GM19193 (cell line): ENCODE data around the gene GSTM2.

Experiments
- POLR2A ChIP-seq: IDR thresholded peaks from 4 replicates; pipeline ENCODE4 v1.6.1; 2011; ENCODE audit not compliant: insufficient read depth, insufficient read length; ENCODE audit errors: extremely low read depth

GSTM2 gene

DNA sequence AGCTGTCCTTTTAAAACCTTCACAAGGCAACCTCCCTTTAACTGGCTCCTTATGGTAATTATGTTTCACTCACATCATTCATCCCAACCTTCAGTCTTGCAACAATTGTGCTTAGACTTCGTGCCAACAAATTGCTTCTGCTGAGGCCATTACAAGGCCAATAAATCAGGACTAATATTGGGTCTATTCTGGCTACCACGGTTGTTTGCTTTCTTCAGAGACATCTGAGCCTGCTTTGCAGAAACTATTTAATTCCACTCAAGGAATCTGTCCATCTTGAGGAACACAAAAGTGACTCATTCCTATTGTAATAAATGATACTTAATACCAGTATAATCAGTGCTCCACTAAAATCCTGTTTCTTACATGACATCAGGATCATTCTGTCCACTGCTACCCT is 14.6 kb upstream of the GSTM2 start:
- TF ChIP-seq POLR2A = no peak

DNA sequence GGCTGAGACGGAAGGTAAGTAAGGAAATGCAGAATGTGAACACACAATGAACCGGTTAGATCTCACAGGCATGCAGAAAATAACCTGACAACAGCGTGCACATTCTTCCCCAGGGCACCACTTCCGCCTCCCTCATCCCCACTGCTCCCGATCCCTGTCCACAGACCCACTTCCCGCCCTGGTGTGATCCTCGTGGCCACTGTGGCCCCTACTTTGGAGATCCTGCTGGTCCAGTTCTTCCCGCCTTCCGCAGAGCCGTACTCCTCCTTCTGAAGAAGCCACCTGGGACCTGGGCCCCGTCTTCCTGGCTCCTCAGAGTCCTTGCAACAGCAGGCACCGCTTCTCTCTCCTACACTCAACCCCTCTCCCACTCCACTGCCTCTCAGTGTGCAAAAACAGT is 13.3 kb upstream of the GSTM2 start:
- TF ChIP-seq POLR2A = no peak

DNA sequence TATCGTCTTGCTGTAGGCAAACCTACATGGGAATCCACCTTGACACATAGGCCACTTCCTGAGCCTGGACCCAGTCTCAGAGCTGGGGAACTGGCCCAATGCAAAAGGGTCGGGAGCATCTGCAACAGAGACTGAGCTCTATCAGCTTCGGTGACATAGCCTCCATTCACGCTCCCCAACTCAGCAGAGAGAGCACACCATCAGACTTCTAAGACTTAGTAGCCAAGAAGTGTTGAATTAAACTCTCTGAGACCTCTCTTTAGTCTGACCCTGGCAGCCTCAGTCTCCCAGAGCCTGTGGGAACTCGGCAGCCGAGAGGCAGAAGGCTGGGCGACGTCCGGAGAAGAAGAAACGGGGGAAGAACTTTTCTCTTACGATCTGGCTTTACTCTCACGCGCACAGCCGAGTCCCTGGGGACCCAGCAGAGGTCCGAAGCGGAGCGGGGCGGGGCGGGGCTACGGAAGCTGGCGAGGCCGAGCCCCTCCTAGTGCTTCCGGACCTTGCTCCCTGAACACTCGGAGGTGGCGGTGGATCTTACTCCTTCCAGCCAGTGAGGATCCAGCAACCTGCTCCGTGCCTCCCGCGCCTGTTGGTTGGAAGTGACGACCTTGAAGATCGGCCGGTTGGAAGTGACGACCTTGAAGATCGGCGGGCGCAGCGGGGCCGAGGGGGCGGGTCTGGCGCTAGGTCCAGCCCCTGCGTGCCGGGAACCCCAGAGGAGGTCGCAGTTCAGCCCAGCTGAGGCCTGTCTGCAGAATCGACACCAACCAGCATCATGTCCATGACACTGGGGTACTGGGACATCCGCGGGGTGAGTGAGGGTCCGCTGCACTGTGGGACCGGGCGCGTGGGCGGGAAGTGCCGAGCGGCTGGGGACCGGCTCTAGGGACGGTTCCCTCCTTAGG is 12.0 kb upstream of the GSTM2 start, which contains the start of gene GSTM4:
GSTM4 (plus strand) TSS at position 485 of the 905 bp plus-strand sequence; CDS start at position 776, 291 bp downstream.
- peak; percentile 64 for TF ChIP-seq POLR2A

DNA sequence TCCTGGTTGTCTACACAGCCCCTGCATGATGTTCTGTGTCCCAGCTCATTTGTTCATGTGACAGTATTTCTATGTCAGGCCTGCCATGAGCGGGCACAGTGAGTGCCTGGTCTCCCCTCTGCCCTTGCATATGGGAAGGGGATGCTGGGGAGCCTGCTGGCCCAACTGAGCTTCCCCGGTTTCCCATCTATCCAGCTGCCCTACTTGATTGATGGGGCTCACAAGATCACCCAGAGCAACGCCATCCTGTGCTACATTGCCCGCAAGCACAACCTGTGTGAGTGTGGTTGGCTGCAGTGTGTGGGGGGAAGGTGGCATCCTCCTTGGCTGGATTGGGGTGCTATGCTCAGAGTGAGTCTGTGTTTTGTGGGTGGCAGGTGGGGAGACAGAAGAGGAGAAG is 10.5 kb upstream of the GSTM2 start:
- TF ChIP-seq POLR2A = no peak

DNA sequence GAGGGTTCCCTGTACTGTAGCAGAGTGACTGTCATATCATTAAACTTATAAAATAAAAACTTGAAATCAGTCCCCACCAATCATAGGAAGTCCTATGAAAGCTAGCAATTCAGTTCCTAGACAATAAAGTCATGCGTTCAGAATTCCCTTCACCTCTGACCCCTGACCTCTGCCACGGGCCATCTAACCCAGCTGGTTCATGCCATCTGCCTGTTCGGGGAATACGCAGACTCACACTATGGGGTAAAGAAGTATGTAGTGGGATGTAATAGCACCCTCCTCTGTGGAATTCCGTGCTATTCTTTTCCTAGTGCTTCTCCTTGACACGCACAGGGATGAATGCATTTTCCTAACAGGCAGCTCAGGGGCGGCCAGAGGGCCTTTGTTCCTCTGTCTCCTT is 9.9 kb upstream of the GSTM2 start:
- TF ChIP-seq POLR2A = no peak

DNA sequence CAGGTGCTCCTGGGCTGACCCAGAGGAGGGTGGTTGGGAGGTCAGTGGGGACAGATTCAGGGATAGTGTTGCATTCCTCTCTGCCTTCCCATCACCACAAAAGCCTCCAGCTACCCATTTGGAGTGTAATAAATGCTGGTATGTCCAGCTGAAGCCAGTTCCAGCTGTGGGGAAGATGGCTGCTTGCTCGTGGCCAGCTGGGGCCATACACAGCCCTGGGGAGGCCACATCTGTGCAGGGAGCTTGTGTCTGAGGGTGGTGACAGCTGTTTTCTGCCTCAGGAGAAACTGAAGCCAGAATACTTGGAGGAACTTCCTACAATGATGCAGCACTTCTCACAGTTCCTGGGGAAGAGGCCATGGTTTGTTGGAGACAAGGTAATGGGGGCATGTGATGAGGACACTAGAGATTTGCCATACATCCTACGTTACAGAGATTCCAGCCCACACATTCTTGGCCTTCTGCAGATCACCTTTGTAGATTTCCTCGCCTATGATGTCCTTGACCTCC is 9.3 kb upstream of the GSTM2 start:
- no peak for TF ChIP-seq POLR2A

DNA sequence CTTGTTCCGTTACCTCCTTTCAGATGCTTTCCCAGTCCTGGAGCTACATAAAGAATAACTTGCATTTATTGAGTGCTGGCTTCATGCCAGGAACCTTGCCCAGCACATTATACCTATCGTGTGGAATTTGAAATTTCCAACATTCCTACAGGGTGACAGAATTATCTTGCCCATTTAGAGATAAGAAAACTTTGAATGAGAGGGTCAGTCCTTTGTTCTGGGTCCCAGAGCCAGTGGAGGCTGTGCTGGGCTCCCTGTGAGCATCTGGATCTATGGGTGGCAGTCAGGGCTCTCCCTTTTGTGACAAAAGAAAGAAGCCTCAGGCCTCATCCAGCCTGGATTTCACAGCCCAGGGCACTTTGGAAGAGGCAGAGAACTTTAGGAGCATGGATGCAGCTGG is 8.7 kb upstream of the GSTM2 start:
- no peak for TF ChIP-seq POLR2A

DNA sequence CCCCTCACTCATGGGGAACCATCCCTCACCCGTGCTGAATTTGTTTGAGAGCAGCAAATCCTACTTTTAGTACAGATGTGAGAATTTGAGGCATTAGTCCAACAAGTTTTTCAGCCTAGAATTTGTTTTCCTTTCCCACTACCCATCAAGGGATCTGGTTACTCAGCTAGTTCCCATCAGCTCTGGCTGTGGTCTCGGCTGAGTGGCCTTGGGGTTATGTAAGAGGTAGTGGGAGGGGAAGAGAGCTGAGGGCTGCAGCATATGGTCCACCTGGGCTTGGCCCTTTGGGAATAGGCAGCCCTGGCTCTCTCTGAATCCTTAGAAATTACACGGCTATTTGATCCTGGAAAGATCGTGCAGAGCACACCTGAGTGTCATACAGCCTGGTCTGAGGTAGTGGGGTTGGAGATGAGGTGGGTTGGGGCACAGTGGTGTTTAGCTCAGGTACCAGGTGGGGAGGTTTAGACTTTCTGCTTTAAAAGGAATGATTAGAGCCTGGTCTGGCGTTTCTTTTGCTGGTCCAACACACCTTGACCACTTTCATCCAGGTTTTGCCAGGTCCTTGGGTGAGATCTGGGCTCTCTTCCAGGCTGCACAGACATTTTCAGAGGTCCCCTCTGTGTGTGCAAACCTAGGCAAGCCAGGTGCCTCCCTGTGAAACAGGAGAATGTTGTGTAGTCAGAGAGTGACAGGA is 7.7 kb upstream of the GSTM2 start:
- TF ChIP-seq POLR2A = no peak

DNA sequence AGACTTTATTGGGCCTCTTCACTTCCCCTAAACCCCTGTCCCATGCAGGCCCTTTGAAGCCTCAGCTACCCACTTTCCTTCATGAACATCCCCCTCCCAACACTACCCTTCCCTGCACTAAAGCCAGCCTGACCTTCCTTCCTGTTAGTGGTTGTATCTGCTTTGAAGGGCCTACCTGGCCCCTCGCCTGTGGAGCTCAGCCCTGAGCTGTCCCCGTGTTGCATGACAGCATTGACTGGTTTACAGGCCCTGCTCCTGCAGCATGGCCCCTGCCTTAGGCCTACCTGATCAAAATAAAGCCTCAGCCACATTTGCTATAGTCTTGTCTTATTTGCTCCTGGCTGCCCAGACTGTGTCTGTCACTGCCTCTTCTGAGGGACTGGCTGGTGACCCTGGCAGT is 6.5 kb upstream of the GSTM2 start:
- no peak for TF ChIP-seq POLR2A

DNA sequence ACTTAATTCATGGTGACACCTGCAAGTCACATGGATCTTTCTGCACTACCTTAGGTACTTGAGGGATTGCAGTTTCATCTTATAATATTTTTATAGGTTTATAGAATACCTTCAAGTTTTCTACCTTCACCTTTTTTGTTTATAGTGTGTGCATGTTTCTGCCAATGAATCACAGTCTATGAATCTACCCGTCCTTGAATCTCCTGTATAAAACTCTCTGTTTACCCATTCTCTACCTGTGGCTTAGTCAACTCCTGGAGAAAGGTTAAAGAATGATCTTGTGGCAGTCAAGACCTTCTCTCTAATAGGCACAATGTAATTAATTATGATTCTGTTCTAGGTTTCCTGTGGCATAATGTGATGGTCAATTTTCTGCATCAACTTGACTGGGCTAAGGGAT is 3.2 kb upstream of the GSTM2 start:
- TF ChIP-seq POLR2A = no peak

DNA sequence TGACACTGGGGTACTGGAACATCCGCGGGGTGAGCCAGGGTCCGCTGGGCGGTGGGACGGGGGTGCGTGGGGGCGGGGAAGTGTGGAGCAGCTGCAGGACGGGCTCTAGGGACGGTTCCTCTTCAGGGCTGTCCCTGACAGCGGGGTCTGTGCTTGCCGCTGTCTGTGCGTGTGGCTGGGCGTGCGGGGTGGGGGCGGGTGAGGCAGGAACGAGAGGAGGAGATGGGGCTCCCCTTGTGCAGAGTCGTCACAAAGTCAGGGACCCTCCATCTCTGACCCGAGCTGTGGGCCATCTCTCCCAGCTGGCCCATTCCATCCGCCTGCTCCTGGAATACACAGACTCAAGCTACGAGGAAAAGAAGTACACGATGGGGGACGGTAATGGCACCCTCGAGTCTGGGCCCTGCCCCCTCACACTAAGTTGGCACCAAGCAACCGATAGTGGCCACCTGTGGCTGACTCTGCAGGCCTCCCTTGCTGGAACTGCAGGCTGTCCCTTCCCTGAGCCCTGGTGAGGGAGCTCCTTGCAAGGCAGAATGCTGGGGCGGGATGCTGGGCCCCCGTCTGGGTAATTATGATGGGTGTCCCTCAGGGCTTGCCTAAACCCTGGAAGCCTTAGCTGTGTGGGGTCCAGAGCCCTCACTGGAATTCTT is 392 bp downstream of the GSTM2 start:
- no peak for TF ChIP-seq POLR2A

DNA sequence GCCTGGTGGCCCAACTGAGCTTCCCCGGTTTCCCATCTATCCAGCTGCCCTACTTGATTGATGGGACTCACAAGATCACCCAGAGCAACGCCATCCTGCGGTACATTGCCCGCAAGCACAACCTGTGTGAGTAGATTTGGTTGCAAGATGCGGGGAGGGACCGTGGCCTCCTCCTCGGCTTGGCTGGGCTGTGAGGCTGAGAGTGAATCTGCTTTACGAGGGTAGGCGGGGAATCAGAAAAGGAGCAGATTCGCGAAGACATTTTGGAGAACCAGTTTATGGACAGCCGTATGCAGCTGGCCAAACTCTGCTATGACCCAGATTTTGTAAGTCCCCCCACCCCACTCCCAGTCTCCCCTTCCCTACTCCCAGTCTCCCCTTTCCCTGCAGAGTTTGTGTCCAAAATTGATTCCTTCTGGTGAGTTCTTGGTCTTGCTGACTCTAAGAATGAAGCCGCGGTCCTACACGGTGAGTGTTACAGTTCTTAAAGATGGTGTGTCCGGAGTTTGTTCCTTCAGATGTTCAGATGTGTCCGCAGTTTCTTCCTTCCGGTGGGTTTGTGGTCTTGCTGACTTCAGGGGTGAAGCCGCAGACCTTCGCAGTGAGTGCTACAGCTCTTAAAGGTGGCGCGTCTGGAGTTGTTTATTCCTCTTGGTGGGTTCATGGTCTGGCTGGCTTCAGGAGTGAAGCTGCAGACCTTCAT is 1.5 kb downstream of the GSTM2 start:
- TF ChIP-seq POLR2A = no peak

DNA sequence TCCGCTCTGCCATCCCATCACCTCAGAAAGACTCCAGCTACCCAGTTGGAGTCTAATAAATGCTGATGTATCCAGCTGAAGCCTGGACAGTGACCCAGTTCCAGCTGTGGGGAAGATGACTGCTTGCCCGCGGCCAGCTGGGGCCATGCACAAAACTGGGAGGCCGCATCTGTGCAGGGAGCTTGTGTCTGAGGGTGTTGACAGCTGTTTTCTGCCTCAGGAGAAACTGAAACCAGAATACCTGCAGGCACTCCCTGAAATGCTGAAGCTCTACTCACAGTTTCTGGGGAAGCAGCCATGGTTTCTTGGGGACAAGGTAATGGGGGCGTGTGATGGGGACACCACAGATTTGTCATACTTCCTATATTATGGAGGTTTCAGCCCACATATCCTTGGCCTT is 3.2 kb downstream of the GSTM2 start:
- no peak for TF ChIP-seq POLR2A

DNA sequence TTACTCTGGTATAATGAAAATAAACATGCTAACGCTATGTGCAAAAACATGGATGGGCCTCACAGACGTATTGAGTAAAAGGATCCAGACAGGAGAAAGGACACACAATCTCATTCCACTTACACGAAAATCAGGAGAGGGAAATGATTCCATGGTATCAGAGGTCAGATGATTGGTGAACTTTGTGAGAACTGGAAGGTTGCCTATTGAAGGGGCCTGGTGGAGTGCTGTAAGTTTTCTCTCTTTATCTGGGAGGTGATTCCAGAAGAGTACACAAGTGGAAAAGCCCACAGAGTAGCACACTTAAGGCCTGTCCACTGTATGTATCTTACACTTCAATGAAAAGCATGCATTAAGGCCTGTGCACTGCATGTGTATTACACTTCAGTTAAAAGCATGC is 9.6 kb downstream of the GSTM2 start:
- no peak for TF ChIP-seq POLR2A
